Gastrocnemius medialis (tissue), 4 donors: ENCODE data around the gene METTL8.

Experiments
- CTCF ChIP-seq, 5 experiments: fragments of 450-650 bp in 3 of 5; fragments of 200-600 bp in 2 of 5; sonication (generic) in 2 of 5; IDR thresholded peaks in 4 of 5; conservative IDR thresholded peaks in 1 of 5; 1 replicate in 4 of 5; 2 replicates in 1 of 5; pipeline ENCODE4 v1.5.1; 2016 to 2019; ENCODE audit warnings: antibody characterized with exemption in 5 of 5, mild to moderate bottlenecking in 3 of 5, moderate library complexity in 3 of 5
- POLR2A ChIP-seq, 2 donors: fragments of 450-650 bp; IDR thresholded peaks; one replicate each; pipeline ENCODE4 v1.6.1; 2017; ENCODE audit warnings: antibody characterized with exemption in 2 of 2, mild to moderate bottlenecking in 2 of 2, moderate library complexity in 2 of 2

- TF ChIP-seq CTCF (IDR thresholded peaks at IDR 0.05 in 4 of 5, conservative IDR thresholded peaks at IDR 0.05 in 1 of 5) (no peak), POLR2A (IDR thresholded peaks at IDR 0.05) (no peak)
Observed at GRCh38 chr2:171420728-171421563, 12.8 kb downstream of the METTL8 start.
